GM12892 (cell line): ENCODE measurements around the gene ADAMTS3.

Experiments used
- DNase-seq: peaks from one replicate; pipeline ENCODE4 v3.0.0; 2011; ENCODE audit not compliant: insufficient read length
- FAIRE-seq: peaks from 2 replicates; lab custom pipeline; 2011; peaks lifted over from hg19 to GRCh38; lab: Jason Lieb, UNC
- POLR2A ChIP-seq: IDR thresholded peaks from 2 replicates; pipeline ENCODE4 v1.6.1; 2011; ENCODE audit warnings: low read depth, low read length, control low read depth
- POLR2AphosphoS5 ChIP-seq: IDR thresholded peaks from 2 replicates; pipeline ENCODE4 v1.6.1; 2011; ENCODE audit warnings: low read depth, low read length, control low read depth
- TAF1 ChIP-seq: IDR thresholded peaks from 2 replicates; pipeline ENCODE4 v1.6.1; 2011; ENCODE audit warnings: low read depth, mild to moderate bottlenecking, control low read depth, low read length, borderline replicate concordance

The ADAMTS3 gene

DNA sequence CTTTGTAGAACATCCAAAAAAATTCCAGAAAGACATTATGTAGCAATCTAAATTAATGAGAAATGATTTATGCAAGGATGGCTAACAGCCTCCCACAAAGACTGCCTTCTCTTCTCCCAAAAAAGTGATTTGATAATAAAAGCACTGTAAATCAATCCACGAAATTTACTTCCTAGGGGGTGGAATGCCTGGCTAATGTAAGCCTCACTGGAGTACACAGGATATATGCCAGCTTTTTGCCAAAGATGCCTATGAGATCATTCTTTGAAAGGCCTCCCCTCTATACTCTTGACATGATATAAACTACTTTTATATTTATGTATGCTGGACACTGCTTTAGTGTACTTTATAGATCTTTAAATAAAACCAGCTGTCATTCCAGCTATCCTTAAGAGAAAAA lies 211.1 kb downstream of the ADAMTS3 start:
- DNase-seq = no peak
- no peak for FAIRE-seq
- TF ChIP-seq POLR2AphosphoS5 = no peak
- no peak for TF ChIP-seq TAF1
- TF ChIP-seq POLR2A = no peak

DNA sequence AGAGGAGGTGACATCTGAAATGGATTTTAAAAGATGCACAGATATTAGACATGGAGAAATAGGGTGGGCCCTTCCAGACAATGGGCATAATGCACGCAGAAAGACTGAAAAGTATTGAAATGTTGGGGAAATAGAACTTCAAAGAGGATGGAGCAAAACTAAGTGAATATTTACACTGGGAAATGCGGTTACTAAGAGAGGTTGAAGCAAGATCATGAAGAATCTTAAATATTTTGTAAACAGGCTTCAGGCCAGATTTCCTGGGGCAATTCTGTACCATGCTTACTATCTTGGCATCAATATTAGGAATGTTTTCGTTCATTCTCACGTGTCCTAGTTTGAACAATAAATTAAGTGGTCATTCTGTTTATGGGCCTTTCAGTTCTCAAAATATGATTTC lies 216.3 kb downstream of the ADAMTS3 start:
- FAIRE-seq (no peak), DNase-seq (no peak)
- TF ChIP-seq POLR2AphosphoS5 (no peak), TAF1 (no peak), POLR2A (no peak)

DNA sequence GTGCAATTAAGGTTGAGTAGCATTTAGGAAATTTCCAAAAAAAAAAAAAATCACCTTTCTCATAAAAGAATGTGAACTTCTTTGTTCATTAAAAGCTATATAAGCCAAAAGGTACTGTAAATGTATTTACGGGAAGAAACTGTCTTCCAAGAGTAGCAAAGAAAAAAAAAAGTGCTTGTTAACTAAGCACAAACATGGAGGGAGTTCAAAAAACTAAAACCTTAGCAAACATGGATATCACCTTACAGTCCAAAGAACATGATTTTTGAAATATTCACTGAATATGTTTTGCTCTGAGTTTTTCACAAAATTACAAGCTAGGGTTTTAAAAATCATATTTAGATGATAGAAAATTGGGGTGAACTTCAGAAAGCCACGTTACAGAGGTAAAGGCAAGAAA lies 217.5 kb downstream of the ADAMTS3 start:
- TF ChIP-seq POLR2A (no peak), TAF1 (no peak), POLR2AphosphoS5 (no peak)
- FAIRE-seq (no peak), DNase-seq (no peak)

DNA sequence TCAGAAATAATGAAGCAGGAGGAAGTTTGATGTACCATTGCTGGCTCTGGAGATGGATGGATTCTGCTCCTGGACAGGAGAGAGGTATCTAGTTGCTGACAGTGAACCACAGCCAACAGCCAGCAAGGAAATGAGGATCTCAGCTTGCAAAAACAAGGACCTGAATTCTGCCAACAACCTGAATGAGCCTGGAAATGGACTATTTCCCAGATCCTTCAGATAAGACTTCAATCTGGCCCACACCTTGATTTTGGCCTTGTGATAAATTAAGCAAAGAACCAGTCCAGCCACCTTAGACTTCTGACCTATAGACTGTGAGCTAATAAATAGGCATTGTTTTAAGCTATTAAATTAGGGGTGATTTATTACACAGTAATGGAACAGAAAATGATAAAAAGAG lies 220.3 kb downstream of the ADAMTS3 start:
- DNase-seq (no peak), FAIRE-seq (no peak)
- TF ChIP-seq POLR2AphosphoS5 (no peak), TAF1 (no peak), POLR2A (no peak)

DNA sequence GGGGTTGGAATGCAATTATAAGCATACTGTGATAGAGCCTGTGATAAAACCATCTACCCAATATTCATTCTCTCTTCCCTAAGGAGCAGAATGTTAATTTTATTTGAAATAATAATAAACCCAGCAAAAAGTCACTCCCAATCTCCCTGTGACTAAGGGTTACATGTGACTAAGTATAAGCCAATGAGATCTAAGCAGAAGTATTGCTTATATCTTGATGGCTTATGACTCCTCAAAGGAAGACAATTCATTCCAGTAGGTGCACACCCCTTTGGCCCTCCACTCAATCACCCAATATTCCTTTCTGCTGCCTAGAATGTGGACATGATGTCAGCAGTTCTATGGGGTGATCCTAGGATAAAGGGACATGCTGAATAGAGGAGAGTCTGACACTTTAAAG lies 224.6 kb downstream of the ADAMTS3 start:
- FAIRE-seq (no peak), DNase-seq (no peak)
- TF ChIP-seq POLR2A = no peak
- no peak for TF ChIP-seq POLR2AphosphoS5
- TF ChIP-seq TAF1 = no peak

DNA sequence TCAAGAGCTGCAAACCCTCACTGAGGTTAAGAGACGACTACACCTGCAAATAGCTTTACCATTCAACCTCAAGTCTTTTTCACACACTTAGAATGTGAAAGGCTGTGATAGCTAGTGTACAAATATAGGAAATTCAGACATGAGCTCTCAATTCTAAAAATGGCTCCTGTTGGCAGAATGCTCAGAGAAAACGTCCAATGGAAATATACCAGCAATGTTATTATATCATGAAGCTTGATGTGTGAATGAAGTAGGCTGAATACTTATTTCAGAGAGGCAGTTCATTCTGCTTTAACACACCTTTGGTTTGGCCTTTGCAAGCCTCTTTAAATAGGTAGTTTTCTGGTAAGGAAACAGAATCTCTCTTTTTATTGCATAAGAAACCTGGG lies 227.6 kb downstream of the ADAMTS3 start:
- TF ChIP-seq POLR2A (no peak), TAF1 (no peak), POLR2AphosphoS5 (no peak)
- DNase-seq = no peak

DNA sequence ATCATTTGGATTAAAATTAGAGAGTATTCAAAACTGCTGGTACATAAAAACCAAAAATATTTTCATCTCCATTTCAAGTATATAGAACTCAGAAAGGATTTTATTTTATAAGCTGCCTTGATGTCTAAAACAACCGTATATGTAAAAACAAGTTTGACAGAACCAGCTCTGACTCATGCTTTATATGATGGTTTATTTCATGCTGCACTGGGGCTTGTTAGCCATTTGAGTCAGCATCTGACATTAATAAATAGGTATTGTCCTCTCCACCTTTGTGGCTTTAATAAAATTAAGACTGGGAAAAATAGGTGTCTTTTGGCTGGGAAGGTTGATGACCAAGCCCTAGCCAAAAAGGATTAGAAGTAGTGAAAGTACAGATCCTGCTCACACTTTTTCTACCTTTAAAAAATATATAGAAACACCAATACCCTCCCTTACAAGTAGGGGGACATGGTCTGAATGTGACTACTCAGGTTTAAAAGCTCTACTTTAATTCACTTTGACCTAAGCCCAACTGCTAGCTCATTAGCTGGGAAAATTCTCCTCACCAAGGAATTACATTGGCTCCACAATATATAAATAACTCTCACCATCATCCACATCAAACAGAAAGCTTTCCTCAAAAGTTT lies 228.1 kb downstream of the ADAMTS3 start:
- TF ChIP-seq POLR2A (no peak), POLR2AphosphoS5 (no peak), TAF1 (no peak)
- DNase-seq (no peak), FAIRE-seq (no peak)

More for the DNA sequence above, 227.6 kb downstream of the ADAMTS3 start:
- no peak for FAIRE-seq

DNA sequence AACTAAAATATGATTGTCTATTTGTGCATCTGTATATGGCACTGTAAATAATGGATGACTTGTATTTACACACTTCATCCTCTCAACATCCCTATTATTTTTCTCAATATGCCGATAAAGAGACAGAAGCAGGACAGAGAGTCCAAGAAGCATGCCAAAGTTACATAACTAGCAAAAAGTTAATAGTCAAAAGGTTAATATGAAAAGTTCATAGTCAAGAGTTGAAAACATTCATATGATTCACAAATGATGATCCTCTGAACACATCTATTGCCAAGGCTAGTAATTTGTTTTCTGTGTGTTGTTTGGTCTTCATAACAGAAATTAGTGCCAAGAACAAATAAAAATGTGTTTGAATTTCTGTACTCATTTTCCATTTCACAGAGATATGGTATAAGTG lies 231.0 kb downstream of the ADAMTS3 start:
- no peak for DNase-seq
- no peak for FAIRE-seq
- TF ChIP-seq POLR2A = no peak
- no peak for TF ChIP-seq POLR2AphosphoS5
- TF ChIP-seq TAF1 = no peak

DNA sequence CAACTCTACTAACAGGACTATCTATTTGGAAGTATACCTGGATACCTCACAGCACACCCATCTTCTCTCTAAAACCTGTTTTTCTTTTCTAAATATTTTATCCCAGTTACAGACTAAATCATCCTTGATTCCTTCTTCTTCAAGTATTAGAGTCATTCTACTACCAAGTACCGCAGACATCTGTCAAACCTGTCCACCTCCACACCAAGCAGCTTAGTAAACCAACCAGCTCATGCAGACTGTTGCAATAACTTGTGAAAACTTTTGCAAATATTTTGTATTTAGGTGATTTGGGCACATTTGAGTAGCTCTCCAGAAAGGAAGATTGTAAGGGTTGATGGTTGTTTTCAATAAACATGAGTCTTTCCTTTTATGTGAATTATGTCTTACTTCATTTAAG lies 238.6 kb downstream of the ADAMTS3 start:
- no peak for TF ChIP-seq TAF1
- no peak for TF ChIP-seq POLR2AphosphoS5
- no peak for TF ChIP-seq POLR2A
- DNase-seq = no peak
- FAIRE-seq = no peak

DNA sequence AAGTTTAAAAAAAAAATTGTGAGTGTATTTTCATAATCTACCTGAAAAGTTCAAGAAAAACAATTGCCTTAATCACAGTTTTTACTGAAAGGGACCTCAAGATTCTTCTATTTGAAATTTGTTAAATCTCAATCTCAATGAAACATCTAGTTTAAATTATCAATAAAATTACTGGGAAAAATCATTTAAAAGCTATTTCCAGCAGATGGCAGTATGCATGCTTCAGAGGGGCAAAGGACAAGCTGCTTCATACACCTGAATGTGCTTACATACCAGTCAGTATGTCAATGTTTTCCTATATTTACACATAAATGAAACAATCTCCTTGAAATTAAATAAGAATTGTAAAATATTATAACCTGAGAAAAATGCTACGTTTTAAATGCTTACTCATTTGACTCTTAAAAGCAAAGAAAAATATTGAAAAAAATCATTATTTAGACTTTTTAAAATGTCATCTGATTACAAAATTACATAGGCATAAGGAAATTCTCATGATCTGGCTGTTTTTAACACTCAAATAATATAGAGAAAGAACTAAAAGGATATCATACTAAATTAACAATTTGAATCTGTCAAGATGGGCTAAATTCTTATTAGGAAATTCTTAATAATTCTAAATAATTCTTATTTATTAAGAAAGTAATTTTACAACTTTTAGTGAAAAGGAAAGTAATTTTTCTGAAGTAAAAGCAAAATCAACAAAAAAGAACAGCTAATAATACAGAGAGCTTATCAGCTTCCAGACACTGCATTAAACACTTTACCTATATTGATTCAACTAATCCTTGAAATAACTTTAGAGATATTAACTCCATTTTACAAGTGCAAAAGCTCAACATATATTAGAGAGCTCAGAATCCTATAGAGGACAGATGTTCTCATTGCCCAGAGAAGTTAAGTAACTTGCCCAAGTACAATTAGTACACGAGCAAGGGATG lies 242.1 kb downstream of the ADAMTS3 start:
- DNase-seq = no peak
- no peak for FAIRE-seq
- TF ChIP-seq POLR2A (no peak), TAF1 (no peak), POLR2AphosphoS5 (no peak)

DNA sequence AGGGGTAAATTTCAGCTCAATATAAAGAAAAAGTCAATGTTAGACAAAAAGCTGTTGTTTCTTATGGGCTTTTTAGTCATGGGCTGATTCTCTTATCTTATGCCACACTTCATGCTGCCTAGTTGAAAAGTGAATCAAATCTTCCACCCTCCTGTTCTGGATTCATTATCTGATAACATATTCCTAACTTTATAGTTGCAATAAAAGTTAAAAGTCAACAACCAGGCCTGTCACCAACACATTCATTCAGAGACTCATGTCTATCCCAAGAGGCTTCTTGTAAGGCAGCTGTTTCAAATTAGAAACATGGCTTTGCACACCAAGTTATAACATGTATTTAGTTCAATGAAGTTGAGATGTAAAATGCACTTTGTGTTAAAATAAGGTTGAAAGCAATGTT lies 243.8 kb downstream of the ADAMTS3 start:
- no peak for DNase-seq
- FAIRE-seq = no peak
- TF ChIP-seq POLR2A (no peak), POLR2AphosphoS5 (no peak), TAF1 (no peak)

DNA sequence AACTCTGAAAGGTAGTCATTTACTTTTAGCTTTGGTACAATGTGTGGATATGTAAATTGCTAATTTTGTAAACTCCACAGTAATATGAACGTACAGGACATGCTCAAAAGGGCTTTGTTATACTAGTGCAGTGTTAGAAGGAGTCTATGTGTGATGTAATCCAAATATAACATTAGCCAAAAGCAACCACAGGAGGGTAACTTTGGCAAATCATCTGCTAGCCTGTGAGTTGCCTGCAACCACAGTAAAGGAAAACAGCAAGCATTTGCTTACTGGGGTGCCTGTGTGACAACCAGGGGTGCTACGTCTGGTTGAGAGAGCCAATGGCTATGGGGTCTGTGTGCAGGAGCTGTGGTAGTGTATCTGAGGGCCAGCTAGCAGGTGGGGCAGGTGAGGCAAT lies 245.8 kb downstream of the ADAMTS3 start:
- no peak for DNase-seq
- TF ChIP-seq POLR2A (no peak), TAF1 (no peak), POLR2AphosphoS5 (no peak)
- no peak for FAIRE-seq
